ENCODE measurements around the gene TMEM69. TPM values are rescaled to one million over a fixed set of nuclear protein-coding genes. Genes with fewer than 3 reads are reported as not detected.
A peak's percentile ranks its signal among the peaks of the same experiment; 100 is the strongest.

The TMEM69 gene
- total RNA-seq, 1 experiment from 2014 or later: 19.1 TPM

DNA sequence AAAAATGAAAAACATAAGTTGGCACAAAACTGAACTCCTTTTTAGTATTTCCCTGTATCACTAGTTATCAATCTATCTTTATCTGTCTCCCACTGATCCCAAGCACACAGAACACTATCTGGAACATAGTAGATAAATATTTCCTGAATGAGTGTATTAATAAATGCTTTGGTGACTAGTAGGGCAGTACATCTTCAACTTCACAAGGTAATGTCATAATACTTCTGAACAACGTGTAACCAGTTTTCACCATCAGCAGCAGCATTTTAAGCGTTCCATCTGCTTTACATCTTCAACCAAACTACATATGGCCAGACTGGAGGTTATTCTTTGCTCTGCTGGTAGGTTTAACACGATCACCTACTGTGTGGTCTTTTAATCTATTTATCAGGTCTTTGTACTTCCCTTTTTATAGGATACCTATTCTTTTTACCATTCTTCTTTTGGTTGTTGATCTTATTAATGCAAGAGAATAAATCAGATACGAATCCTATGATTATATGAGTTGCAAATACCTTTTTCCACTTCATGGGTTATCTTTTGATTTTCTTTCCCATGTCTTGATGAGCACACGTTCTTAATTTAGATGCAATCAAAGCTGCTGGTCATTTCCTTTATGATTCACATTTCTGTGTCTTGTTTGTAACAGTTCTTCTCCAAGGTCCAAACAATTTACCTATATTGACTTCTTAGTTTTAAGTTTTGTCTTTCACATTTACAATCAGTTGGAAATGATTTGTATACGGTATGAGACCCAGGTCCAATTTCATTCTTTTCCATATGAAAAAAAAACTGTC lies 17.9 kb upstream of the TMEM69 start:
- DNase-seq (ENCODE audit: low read depth, low spot score) (no peak), ATAC-seq (no peak)
- no peaks in the 10 kb centered on the region for H3K9me3 ChIP-seq (ENCODE audit: control insufficient read depth, insufficient read depth, low read depth, low read length)
- H3K36me3 ChIP-seq (ENCODE audit: control insufficient read depth, insufficient read depth, low read length): no peaks in the 10 kb centered on the region
- TF ChIP-seq, protein P1, sequence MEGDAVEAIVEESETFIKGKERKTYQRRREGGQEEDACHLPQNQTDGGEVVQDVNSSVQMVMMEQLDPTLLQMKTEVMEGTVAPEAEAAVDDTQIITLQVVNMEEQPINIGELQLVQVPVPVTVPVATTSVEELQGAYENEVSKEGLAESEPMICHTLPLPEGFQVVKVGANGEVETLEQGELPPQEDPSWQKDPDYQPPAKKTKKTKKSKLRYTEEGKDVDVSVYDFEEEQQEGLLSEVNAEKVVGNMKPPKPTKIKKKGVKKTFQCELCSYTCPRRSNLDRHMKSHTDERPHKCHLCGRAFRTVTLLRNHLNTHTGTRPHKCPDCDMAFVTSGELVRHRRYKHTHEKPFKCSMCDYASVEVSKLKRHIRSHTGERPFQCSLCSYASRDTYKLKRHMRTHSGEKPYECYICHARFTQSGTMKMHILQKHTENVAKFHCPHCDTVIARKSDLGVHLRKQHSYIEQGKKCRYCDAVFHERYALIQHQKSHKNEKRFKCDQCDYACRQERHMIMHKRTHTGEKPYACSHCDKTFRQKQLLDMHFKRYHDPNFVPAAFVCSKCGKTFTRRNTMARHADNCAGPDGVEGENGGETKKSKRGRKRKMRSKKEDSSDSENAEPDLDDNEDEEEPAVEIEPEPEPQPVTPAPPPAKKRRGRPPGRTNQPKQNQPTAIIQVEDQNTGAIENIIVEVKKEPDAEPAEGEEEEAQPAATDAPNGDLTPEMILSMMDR (IDR thresholded peaks at IDR 0.05): no peak
- TF ChIP-seq TCF7L2 (IDR thresholded peaks at IDR 0.05; ENCODE audit: low read depth, low read length) (no peak), SIN3A (IDR thresholded peaks at IDR 0.05; ENCODE audit: borderline replicate concordance, insufficient read depth, low read depth, low read length) (no peak), POLR2AphosphoS5 (IDR thresholded peaks at IDR 0.05; ENCODE audit: low read depth, low read length) (no peak)
- TF ChIP-seq, protein P2, sequence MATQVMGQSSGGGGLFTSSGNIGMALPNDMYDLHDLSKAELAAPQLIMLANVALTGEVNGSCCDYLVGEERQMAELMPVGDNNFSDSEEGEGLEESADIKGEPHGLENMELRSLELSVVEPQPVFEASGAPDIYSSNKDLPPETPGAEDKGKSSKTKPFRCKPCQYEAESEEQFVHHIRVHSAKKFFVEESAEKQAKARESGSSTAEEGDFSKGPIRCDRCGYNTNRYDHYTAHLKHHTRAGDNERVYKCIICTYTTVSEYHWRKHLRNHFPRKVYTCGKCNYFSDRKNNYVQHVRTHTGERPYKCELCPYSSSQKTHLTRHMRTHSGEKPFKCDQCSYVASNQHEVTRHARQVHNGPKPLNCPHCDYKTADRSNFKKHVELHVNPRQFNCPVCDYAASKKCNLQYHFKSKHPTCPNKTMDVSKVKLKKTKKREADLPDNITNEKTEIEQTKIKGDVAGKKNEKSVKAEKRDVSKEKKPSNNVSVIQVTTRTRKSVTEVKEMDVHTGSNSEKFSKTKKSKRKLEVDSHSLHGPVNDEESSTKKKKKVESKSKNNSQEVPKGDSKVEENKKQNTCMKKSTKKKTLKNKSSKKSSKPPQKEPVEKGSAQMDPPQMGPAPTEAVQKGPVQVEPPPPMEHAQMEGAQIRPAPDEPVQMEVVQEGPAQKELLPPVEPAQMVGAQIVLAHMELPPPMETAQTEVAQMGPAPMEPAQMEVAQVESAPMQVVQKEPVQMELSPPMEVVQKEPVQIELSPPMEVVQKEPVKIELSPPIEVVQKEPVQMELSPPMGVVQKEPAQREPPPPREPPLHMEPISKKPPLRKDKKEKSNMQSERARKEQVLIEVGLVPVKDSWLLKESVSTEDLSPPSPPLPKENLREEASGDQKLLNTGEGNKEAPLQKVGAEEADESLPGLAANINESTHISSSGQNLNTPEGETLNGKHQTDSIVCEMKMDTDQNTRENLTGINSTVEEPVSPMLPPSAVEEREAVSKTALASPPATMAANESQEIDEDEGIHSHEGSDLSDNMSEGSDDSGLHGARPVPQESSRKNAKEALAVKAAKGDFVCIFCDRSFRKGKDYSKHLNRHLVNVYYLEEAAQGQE (IDR thresholded peaks at IDR 0.05; ENCODE audit: insufficient read depth in 1 of 2, low read depth in 2 of 2, low read length in 1 of 2): no peak
- no peak overlapping the region for H3K4me3 ChIP-seq (ENCODE audit: low read depth in 2 of 2, low read length in 2 of 2)
- CTCF ChIA-PET: no interaction called here
- H3K27ac ChIP-seq (ENCODE audit: low read length): no peak overlapping the region
- in situ Hi-C loops (cut with HindIII; ENCODE audit: low pct_unique_long_range_greater_than_20kb, low sequenced_read_pairs) (no loop called here), intact Hi-C loops (cut with micrococcal nuclease; ENCODE audit: unreplicated experiment) (no loop called here)
- POLR2A ChIA-PET: no interaction called here
- H3K27me3 ChIP-seq (ENCODE audit: control insufficient read depth, insufficient read depth, low read length): no peaks in the 10 kb centered on the region
- TSS peak; percentile 18 for BruUV-seq (replicated peaks)
- no peaks in the 10 kb centered on the region for H3K4me1 ChIP-seq (ENCODE audit: control insufficient read depth, insufficient read depth, low read length)

DNA sequence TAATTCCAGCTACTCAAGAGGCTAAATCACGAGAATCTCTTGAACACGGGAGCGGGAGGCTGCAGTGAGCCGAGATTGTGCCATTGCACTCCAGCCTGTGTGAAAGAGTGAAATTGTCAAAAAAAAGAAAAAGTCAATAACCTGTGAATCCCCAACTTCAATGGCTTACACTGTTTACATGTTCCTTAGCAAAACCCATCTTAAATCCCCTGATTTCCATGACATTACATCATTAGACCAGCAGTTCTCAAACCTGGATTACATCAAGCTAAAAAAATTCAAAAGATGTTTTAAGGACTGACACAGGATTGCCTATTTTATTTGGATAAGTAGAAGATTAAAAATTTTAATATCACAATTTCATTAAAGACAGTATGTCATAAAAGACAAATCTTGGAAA lies 14.0 kb upstream of the TMEM69 start:
- Histone ChIP-seq H3K27ac (ENCODE audit: low read length) (no peak overlapping the region), H3K4me3 (ENCODE audit: low read depth in 2 of 2, low read length in 2 of 2) (no peak overlapping the region), H3K9me3 (ENCODE audit: control insufficient read depth, insufficient read depth, low read depth, low read length) (no peaks in the 10 kb centered on the region), H3K27me3 (ENCODE audit: control insufficient read depth, insufficient read depth, low read length) (no peaks in the 10 kb centered on the region), H3K4me1 (ENCODE audit: control insufficient read depth, insufficient read depth, low read length) (peaks cover 15% of the 10 kb centered on the region), H3K36me3 (ENCODE audit: control insufficient read depth, insufficient read depth, low read length) (no peaks in the 10 kb centered on the region)
- ATAC-seq (no peak), DNase-seq (ENCODE audit: low read depth, low spot score) (no peak)
- ChIA-PET POLR2A (interaction anchor here (0.5 to 0.6 kb wide), 2 partner anchors 15 to 44 kb away, joined by 4 to 12 read pairs; no protein-coding TSS in a partner anchor), CTCF (no interaction called here)
- in situ Hi-C loops (cut with HindIII; ENCODE audit: low pct_unique_long_range_greater_than_20kb, low sequenced_read_pairs) (no loop called here), intact Hi-C loops (cut with micrococcal nuclease; ENCODE audit: unreplicated experiment) (no loop called here)
- BruUV-seq (replicated peaks): no TSS peak
- TF ChIP-seq POLR2AphosphoS5 (IDR thresholded peaks at IDR 0.05; ENCODE audit: low read depth, low read length): no peak
- TF ChIP-seq SIN3A (IDR thresholded peaks at IDR 0.05; ENCODE audit: borderline replicate concordance, insufficient read depth, low read depth, low read length): no peak
- no peak for TF ChIP-seq TCF7L2 (IDR thresholded peaks at IDR 0.05; ENCODE audit: low read depth, low read length)
- TF ChIP-seq, protein P1 (IDR thresholded peaks at IDR 0.05): no peak
- TF ChIP-seq, protein P2 (IDR thresholded peaks at IDR 0.05; ENCODE audit: insufficient read depth in 1 of 2, low read depth in 2 of 2, low read length in 1 of 2): no peak
